H1 (cell line): ENCODE measurements around the gene SH3RF3. TPM values are rescaled to one million over a fixed set of nuclear protein-coding genes. Genes with fewer than 3 reads are reported as not detected.

Experiments
- CBX8 ChIP-seq: fragments of 300-800, 300-1000 bp; sonication (generic); IDR thresholded peaks from 2 replicates; pipeline ENCODE4 v1.7.1; 2016; ENCODE audit warnings: low read depth, low read length, borderline replicate concordance
- CTBP2 ChIP-seq: IDR thresholded peaks from 2 replicates; pipeline ENCODE4 v1.7.0; 2011; ENCODE audit warnings: borderline replicate concordance, mild to moderate bottlenecking, moderate library complexity, mixed read lengths, low read length; ENCODE audit not compliant: insufficient read depth, insufficient read length
- HDAC6 ChIP-seq: IDR thresholded peaks from one replicate; pipeline ENCODE4 v1.7.1; 2012; ENCODE audit warnings: low read depth, mild to moderate bottlenecking, inconsistent platforms, low read length, moderate library complexity
- JUN ChIP-seq: IDR thresholded peaks from 2 replicates; pipeline ENCODE4 v1.6.1; 2011; ENCODE audit warnings: low read depth, mild to moderate bottlenecking, improper control_type of control experiment, low read length
- KDM1A ChIP-seq: fragments of 200-600, 300-600 bp; sonication (generic); IDR thresholded peaks from 2 replicates; pipeline ENCODE4 v1.7.1; 2016; ENCODE audit warnings: mild to moderate bottlenecking, low read length, borderline replicate concordance
- KDM5A ChIP-seq: fragments of 200-600 bp; IDR thresholded peaks from 2 replicates; pipeline ENCODE4 v1.7.1; 2012; ENCODE audit warnings: mild to moderate bottlenecking, low read length, inconsistent platforms, mixed read lengths
- POLR2AphosphoS5 ChIP-seq: IDR thresholded peaks from 2 replicates; pipeline ENCODE4 v1.6.1; 2011; ENCODE audit warnings: low read depth, low read length
- RAD21 ChIP-seq, 2 experiments: IDR thresholded peaks in 1 of 2; conservative IDR thresholded peaks in 1 of 2; 2 replicates each; pipeline ENCODE4 v1.6.1; 2011; ENCODE audit warnings: low read depth in 2 of 2, low read length in 2 of 2, improper control_type of control experiment in 1 of 2, inconsistent platforms in 1 of 2, mild to moderate bottlenecking in 1 of 2, moderate library complexity in 1 of 2
- SIX5 ChIP-seq: IDR thresholded peaks from 2 replicates; pipeline ENCODE4 v1.6.1; 2011; ENCODE audit warnings: mild to moderate bottlenecking, low read depth, low read length
- YY1 ChIP-seq: IDR thresholded peaks from 2 replicates; pipeline ENCODE4 v1.6.1; 2011; ENCODE audit warnings: low read depth, mild to moderate bottlenecking, low read length
- polyA plus RNA-seq, 7 experiments: library from polyadenylated mRNA; depleted of rRNA in 3 of 7; stranded (reverse) in 5 of 7; unstranded in 2 of 7; fragments of >200 nt in 5 of 7; fragments of 200-250 nt in 2 of 7; gene quantifications; 1 replicate in 5 of 7; 2 replicates in 1 of 7; 4 replicates in 1 of 7; pipeline versions ENCODE4 v1.2.1 to v1.2.3, GENCODE V29; 2011 to 2013; ENCODE audit warnings: missing spikeins in 2 of 7, mixed read lengths in 2 of 7
- total RNA-seq: library from RNA; stranded (reverse); fragmentation: NEBNext Ultra II Directional; extraction: Animal tissue kit (Norgen Biotek cat#: 25700); gene quantifications from 2 replicates; pipeline ENCODE4 v1.2.1, GENCODE V29; 2021

Gene SH3RF3
- total and polyA plus RNA-seq, 2 of the 8 experiments (the other 6 are each of a cell fraction or from before 2014, with no cell fraction given), result 0.11 to 0.65 TPM

- no peak for TF ChIP-seq RAD21 (IDR thresholded peaks at IDR 0.05 in 1 of 2, conservative IDR thresholded peaks at IDR 0.05 in 1 of 2; ENCODE audit: low read depth in 2 of 2, low read length in 2 of 2)
- no peak for TF ChIP-seq SIX5
- TF ChIP-seq HDAC6, result no peak
- TF ChIP-seq CBX8, result no peak
- TF ChIP-seq KDM5A, result no peak
- TF ChIP-seq CTBP2, result no peak
- no peak for TF ChIP-seq POLR2AphosphoS5
- no peak for TF ChIP-seq JUN
- TF ChIP-seq KDM1A, result no peak
- no peak for TF ChIP-seq YY1
- TF ChIP-seq, all 59 proteins: peak for 0
These were observed 68.8 kb downstream of the SH3RF3 start (continued) for GRCh38 chr2:109197491-109198418.
